Measurements from ENCODE around the gene FCGBP. TPM values are rescaled to one million over a fixed set of nuclear protein-coding genes. Genes with fewer than 3 reads are reported as not detected.

FCGBP gene
- polyA plus RNA-seq (2013): 0.04 TPM

DNA sequence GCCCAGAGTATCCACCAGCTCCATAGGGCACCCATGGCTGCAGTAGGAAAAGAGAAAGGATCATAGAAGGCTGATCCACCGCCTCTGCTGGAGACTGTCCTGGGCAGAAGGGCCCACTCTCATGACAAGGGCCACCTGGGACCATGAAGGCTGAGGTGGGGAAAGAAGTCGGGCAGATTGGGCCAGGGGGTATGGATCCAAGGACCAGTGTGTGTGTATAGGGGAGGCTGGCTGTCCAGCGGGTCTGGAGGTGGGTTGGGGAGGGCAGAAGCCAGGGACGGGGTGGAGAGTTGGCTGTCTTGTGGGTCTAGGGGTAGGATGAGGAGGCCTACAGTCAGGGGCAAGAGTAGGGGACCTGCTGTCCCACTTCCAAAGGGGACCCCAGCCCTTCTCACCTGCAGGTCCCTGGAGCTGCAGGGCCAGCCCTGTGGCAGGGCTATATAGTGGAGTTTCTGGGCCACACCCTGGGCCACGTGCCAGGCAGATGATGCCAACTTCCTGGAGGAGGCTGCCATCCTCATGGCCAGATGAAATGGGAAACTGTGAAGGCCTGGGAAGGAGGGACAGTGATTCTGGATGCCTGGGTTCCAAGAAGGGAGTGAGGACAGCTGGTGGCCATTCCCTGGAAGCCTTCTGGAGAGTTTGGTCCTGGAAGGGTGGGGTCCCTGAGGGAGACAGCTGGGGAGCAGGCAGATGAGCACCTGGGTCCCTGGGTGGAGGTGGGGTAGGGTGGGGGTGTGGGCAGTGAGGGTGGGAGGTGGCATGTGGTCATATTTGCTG is at the start of gene FCGBP:
FCGBP (minus strand) TSS at position 51 of the 780 bp plus-strand sequence.
- ChIA-PET POLR2A (no interaction called here), CTCF (no interaction called here)
- WGBS (ENCODE audit: insufficient coverage): 90% methylated on average over 4 of the region's 5 CpGs

DNA sequence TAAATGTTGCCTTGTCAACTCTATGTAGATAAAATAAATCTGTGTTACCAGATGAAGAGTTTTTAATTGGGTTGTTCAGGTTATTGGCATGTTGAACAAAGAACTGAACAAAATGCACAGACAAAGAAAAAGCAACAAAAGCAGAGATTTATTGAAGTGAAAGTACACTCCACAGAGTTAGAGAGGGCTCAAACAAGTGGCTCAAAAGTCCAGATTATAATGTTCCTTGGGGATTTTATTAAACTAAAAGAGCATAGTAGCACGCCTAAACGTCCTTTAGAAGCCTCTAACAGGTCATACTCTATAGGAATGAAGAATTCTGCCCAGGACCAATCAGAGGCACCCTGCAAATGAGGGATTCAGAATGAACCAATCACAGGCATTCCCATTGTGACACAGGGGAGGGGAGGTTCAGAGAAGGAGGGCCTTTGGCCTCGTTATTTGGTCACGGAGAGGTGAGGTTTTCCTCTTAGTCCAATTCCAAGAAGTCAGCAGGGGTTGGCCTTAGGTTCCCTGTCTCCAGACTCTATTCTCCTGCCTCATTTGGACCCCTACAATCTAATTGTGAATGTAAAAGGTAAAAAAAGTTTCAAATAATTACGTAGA is 49.4 kb upstream of the FCGBP start:
- Histone ChIP-seq H3K27ac (ENCODE audit: insufficient read depth in 1 of 2, low read depth in 1 of 2, low read length in 2 of 2, poor library complexity in 1 of 2, severe bottlenecking in 2 of 2) (no peak overlapping the region), H3K4me3 (ENCODE audit: control insufficient read depth in 1 of 7, extremely low read depth in 1 of 7, insufficient read depth in 4 of 7, low read depth in 2 of 7, low read length in 6 of 7) (no peak overlapping the region), H3K36me3 (ENCODE audit: control insufficient read depth in 4 of 4, insufficient read depth in 4 of 4, low read length in 3 of 4) (peaks cover 7 to 42% (median 31%) of the 10 kb centered on the region in 4 experiments), H3K27me3 (replicated peaks in 2 of 5; ENCODE audit: control insufficient read depth in 4 of 5, insufficient read depth in 5 of 5, low read length in 4 of 5) (no peaks in the 10 kb centered on the region), H3K9me3 (ENCODE audit: control extremely low read depth in 1 of 5, control insufficient read depth in 4 of 5, insufficient read depth in 2 of 5, low read depth in 1 of 5, low read length in 4 of 5) (peaks cover 3 to 32% (median 10%) of the 10 kb centered on the region in 5 experiments), H3K4me1 (ENCODE audit: control extremely low read depth in 1 of 4, control insufficient read depth in 4 of 4, insufficient read depth in 4 of 4, low read length in 3 of 4) (no peaks in the 10 kb centered on the region)
- ChIA-PET CTCF (no interaction called here), POLR2A (no interaction called here)
- DNase-seq: peak in 1 of 3 donors; percentile 15
- WGBS (ENCODE audit: insufficient coverage): no CpG with 5 or more reads among the region's 5 CpGs

More for the DNA sequence above, at the start of gene FCGBP:
- Histone ChIP-seq H3K27ac (ENCODE audit: insufficient read depth in 1 of 2, low read depth in 1 of 2, low read length in 2 of 2, poor library complexity in 1 of 2, severe bottlenecking in 2 of 2) (no peak within 1 kb of the TSS), H3K4me1 (ENCODE audit: control extremely low read depth in 1 of 4, control insufficient read depth in 4 of 4, insufficient read depth in 4 of 4, low read length in 3 of 4) (no peaks in the 10 kb centered on the region), H3K27me3 (replicated peaks in 2 of 5; ENCODE audit: control insufficient read depth in 4 of 5, insufficient read depth in 5 of 5, low read length in 4 of 5) (peaks cover 3 to 90% (median 52%) of the 10 kb centered on the region in 5 experiments), H3K4me3 (ENCODE audit: control insufficient read depth in 1 of 7, extremely low read depth in 1 of 7, insufficient read depth in 4 of 7, low read depth in 2 of 7, low read length in 6 of 7) (no peak within 1 kb of the TSS), H3K36me3 (ENCODE audit: control insufficient read depth in 4 of 4, insufficient read depth in 4 of 4, low read length in 3 of 4) (no peaks in the 10 kb centered on the region), H3K9me3 (ENCODE audit: control extremely low read depth in 1 of 5, control insufficient read depth in 4 of 5, insufficient read depth in 2 of 5, low read depth in 1 of 5, low read length in 4 of 5) (peaks cover 2 to 10% (median 4%) of the 10 kb centered on the region in 5 experiments)
- no peak for DNase-seq

DNA sequence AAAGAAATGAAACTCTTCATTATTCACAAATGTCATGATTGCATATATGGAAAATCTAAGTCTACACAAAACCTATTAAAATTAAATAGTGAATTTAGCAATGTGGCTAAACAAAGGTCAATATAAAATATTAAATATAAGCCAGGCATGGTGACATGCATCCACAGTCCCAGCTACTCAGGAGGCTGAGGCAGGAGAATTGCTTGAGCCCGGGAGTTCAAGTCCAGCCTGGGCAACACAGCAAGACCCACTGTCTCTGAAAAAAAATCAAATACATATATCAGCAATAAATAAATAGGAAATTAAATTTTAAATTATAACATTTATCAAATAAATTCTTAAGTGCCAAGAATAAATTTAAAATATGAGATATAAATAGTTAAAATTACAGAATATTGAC is 48.4 kb upstream of the FCGBP start:
- no peak for DNase-seq
- WGBS (ENCODE audit: insufficient coverage): no CpG with 5 or more reads among the region's 1 CpG
- CTCF ChIA-PET: no interaction called here
- Histone ChIP-seq H3K27me3 (replicated peaks in 2 of 5; ENCODE audit: control insufficient read depth in 4 of 5, insufficient read depth in 5 of 5, low read length in 4 of 5) (no peaks in the 10 kb centered on the region), H3K36me3 (ENCODE audit: control insufficient read depth in 4 of 4, insufficient read depth in 4 of 4, low read length in 3 of 4) (peaks cover 7 to 50% (median 35%) of the 10 kb centered on the region in 4 experiments), H3K9me3 (ENCODE audit: control extremely low read depth in 1 of 5, control insufficient read depth in 4 of 5, insufficient read depth in 2 of 5, low read depth in 1 of 5, low read length in 4 of 5) (peaks cover 3 to 32% (median 10%) of the 10 kb centered on the region in 5 experiments), H3K27ac (ENCODE audit: insufficient read depth in 1 of 2, low read depth in 1 of 2, low read length in 2 of 2, poor library complexity in 1 of 2, severe bottlenecking in 2 of 2) (no peak overlapping the region), H3K4me3 (ENCODE audit: control insufficient read depth in 1 of 7, extremely low read depth in 1 of 7, insufficient read depth in 4 of 7, low read depth in 2 of 7, low read length in 6 of 7) (no peak overlapping the region), H3K4me1 (ENCODE audit: control extremely low read depth in 1 of 4, control insufficient read depth in 4 of 4, insufficient read depth in 4 of 4, low read length in 3 of 4) (no peaks in the 10 kb centered on the region)
- POLR2A ChIA-PET: no interaction called here

DNA sequence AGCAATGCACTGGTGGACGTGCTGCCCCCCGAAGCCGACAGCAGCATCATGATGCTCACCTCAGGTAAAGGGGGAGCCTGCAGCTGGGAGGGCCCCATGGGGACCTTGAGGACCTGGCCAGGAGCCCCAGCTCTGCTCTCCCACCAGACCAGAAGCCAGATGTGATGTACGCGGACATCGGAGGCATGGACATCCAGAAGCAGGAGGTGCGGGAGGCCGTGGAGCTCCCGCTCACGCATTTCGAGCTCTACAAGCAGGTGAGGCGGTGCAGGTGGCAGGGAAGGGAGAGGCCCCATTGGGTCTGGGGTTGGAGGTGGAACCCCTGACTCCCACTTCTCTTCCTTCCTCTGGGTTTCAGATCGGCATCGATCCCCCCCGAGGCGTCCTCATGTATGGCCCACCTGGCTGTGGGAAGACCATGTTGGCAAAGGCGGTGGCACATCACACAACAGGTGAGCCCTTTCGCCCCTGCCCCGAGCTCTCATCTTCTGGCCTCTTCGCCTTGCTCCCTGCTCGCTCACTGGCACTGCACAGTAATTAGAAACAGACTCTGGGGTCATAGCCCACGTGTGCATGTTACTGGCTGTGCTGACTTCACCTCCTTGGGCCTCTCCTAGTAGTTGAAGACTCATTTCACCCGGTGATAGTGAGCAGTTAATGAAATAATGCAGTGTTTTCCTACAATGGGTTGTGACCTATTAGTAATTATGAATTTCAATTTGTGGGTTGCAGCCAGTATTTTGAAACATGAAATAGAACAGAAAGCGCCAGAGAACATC is 40.1 kb upstream of the FCGBP start:
- DNase-seq: no peak
- peaks cover 0 to 6% (median 0%) of the 10 kb centered on the region in 5 experiments for H3K27me3 ChIP-seq (replicated peaks in 2 of 5; ENCODE audit: control insufficient read depth in 4 of 5, insufficient read depth in 5 of 5, low read length in 4 of 5)
- ChIA-PET CTCF (no interaction called here), POLR2A (no interaction called here)
- H3K4me3 ChIP-seq (ENCODE audit: control insufficient read depth in 1 of 7, extremely low read depth in 1 of 7, insufficient read depth in 4 of 7, low read depth in 2 of 7, low read length in 6 of 7): no peak overlapping the region
- 95% methylated on average over 13 of the region's 24 CpGs for WGBS (ENCODE audit: insufficient coverage)
- H3K36me3 ChIP-seq (ENCODE audit: control insufficient read depth in 4 of 4, insufficient read depth in 4 of 4, low read length in 3 of 4): peaks cover 7 to 54% (median 38%) of the 10 kb centered on the region in 4 experiments
- H3K4me1 ChIP-seq (ENCODE audit: control extremely low read depth in 1 of 4, control insufficient read depth in 4 of 4, insufficient read depth in 4 of 4, low read length in 3 of 4): peaks cover 4 to 19% (median 17%) of the 10 kb centered on the region in 4 experiments
- H3K9me3 ChIP-seq (ENCODE audit: control extremely low read depth in 1 of 5, control insufficient read depth in 4 of 5, insufficient read depth in 2 of 5, low read depth in 1 of 5, low read length in 4 of 5): no peaks in the 10 kb centered on the region
- H3K27ac ChIP-seq (ENCODE audit: insufficient read depth in 1 of 2, low read depth in 1 of 2, low read length in 2 of 2, poor library complexity in 1 of 2, severe bottlenecking in 2 of 2): no peak overlapping the region

DNA sequence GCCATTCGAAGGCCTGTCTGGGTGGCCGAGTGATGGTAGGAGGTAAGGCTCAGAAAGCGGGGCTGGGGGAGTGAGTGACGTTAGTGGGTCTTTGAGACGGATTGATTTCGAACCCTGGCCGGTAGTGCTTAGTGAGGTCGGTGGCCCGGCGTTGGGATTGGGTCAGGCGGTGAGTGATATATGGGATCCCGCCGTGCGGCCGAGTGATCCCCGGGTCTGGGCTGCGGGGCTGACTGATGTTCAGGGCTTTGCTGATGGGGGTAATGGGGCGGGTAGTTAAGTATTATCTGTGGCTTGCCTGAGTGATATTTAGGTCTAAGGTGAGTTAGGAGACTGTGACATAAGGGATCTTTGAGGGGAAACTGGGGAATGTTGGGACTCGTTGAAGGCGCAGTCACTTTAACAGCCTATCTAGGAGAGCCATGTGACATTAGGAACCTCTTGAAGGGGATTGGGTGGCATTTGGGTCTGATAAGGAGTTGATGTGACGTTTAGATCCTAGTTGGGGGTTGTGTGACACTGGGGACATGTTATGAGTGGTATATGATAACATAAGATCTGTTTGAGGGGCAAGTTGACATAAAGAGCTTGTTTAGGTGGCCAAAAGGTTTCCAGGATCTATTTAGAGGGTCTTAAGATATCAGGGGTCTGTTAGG is 37.1 kb upstream of the FCGBP start:
- H3K4me1 ChIP-seq (ENCODE audit: control extremely low read depth in 1 of 4, control insufficient read depth in 4 of 4, insufficient read depth in 4 of 4, low read length in 3 of 4): peaks cover 4 to 19% (median 17%) of the 10 kb centered on the region in 4 experiments
- peak overlapping the region; percentile 95 to 99 for H3K27ac ChIP-seq (ENCODE audit: insufficient read depth in 1 of 2, low read depth in 1 of 2, low read length in 2 of 2, poor library complexity in 1 of 2, severe bottlenecking in 2 of 2)
- H3K4me3 ChIP-seq (ENCODE audit: control insufficient read depth in 1 of 7, extremely low read depth in 1 of 7, insufficient read depth in 4 of 7, low read depth in 2 of 7, low read length in 6 of 7): peak overlapping the region; percentile 64 to 98 (median 84)
- H3K27me3 ChIP-seq (replicated peaks in 2 of 5; ENCODE audit: control insufficient read depth in 4 of 5, insufficient read depth in 5 of 5, low read length in 4 of 5): peaks cover 0 to 35% (median 6%) of the 10 kb centered on the region in 5 experiments
- ChIA-PET POLR2A (interaction anchor here (1.4 kb wide), 1 partner anchor 24 kb away, joined by 3 read pairs; no protein-coding TSS in a partner anchor), CTCF (interaction anchor here (0.6 to 2.1 kb wide), 15 partner anchors 9 to 298 kb away, joined by 3 to 16 read pairs (median 4); partner anchors contain the start of genes ZNF780A and ZNF780B)
- no peak for DNase-seq
- H3K36me3 ChIP-seq (ENCODE audit: control insufficient read depth in 4 of 4, insufficient read depth in 4 of 4, low read length in 3 of 4): peaks cover 5 to 35% (median 26%) of the 10 kb centered on the region in 4 experiments
- H3K9me3 ChIP-seq (ENCODE audit: control extremely low read depth in 1 of 5, control insufficient read depth in 4 of 5, insufficient read depth in 2 of 5, low read depth in 1 of 5, low read length in 4 of 5): no peaks in the 10 kb centered on the region
- 6% methylated on average over 18 of the region's 21 CpGs for WGBS (ENCODE audit: insufficient coverage)

DNA sequence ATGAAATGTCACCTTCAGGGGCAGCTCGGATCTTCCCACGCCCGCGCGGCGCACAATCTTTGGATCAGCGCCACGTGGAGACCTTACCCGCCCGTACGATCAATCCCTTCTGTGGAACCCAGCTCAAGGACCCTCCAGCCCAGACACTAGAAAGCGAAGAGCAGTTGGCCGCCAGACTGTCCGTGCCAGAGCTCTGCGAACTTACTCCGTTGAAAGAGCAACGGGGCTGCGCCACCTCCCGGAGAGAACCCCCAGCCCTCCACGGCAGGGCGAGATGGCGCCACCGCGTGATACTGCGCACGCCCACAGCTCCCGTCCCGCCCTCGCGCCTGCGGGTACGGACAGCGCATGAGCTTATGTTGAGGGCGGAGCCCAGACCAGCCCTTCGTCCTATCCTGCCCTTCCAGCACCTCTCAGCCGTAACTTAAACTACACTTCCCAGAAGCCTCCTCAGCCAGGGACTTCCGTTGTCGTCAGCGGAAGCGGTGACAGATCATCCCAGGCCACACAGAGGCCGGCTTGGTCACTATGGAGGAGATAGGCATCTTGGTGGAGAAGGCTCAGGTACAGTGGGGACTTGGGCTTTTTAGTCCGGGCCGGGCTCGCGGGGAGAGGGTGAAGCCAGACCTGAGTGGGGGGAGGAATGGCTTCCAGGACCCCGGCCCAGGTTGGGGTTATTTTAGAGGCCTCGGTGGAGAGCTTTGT is 36.4 kb upstream of the FCGBP start, which contains the start of gene PSMC4:
PSMC4 (plus strand) TSS at position 491 of the 705 bp plus-strand sequence; CDS start at position 529, 38 bp downstream.
- POLR2A ChIA-PET: interaction anchor here (0.6 to 1.4 kb wide), 4 partner anchors 23 to 152 kb away, joined by 3 read pairs; partner anchors contain the start of gene ZNF546
- peak within 1 kb of the TSS; percentile 64 to 98 (median 84) for H3K4me3 ChIP-seq (ENCODE audit: control insufficient read depth in 1 of 7, extremely low read depth in 1 of 7, insufficient read depth in 4 of 7, low read depth in 2 of 7, low read length in 6 of 7)
- H3K36me3 ChIP-seq (ENCODE audit: control insufficient read depth in 4 of 4, insufficient read depth in 4 of 4, low read length in 3 of 4): peaks cover 5 to 35% (median 26%) of the 10 kb centered on the region in 4 experiments
- H3K4me1 ChIP-seq (ENCODE audit: control extremely low read depth in 1 of 4, control insufficient read depth in 4 of 4, insufficient read depth in 4 of 4, low read length in 3 of 4): peaks cover 4 to 19% (median 17%) of the 10 kb centered on the region in 4 experiments
- DNase-seq: peak; percentile 99
- peak within 1 kb of the TSS; percentile 95 to 99 for H3K27ac ChIP-seq (ENCODE audit: insufficient read depth in 1 of 2, low read depth in 1 of 2, low read length in 2 of 2, poor library complexity in 1 of 2, severe bottlenecking in 2 of 2)
- peaks cover 0 to 38% (median 6%) of the 10 kb centered on the region in 5 experiments for H3K27me3 ChIP-seq (replicated peaks in 2 of 5; ENCODE audit: control insufficient read depth in 4 of 5, insufficient read depth in 5 of 5, low read length in 4 of 5)
- 0% methylated on average over 38 of the region's 47 CpGs for WGBS (ENCODE audit: insufficient coverage)
- no peaks in the 10 kb centered on the region for H3K9me3 ChIP-seq (ENCODE audit: control extremely low read depth in 1 of 5, control insufficient read depth in 4 of 5, insufficient read depth in 2 of 5, low read depth in 1 of 5, low read length in 4 of 5)
- CTCF ChIA-PET: interaction anchor here (0.6 to 2.1 kb wide), 26 partner anchors 9 to 298 kb away, joined by 3 to 16 read pairs (median 3); partner anchors contain the start of genes FBL, ZNF780A and ZNF780B
